GM19043 (cell line): ENCODE data around the gene SLC39A11.
"Not testable (repeated sequence)": the region's sequence is repeated elsewhere in the genome, so short reads cannot be mapped to it uniquely, and the experiment has no call there.

Source experiments
- ATAC-seq: cut with Tn5 transposase; IDR thresholded peaks from one replicate; pipeline ENCODE4 v1.9.1; 2021; ENCODE audit warnings: low read depth; ENCODE audit not compliant: unreplicated experiment

Gene SLC39A11

DNA sequence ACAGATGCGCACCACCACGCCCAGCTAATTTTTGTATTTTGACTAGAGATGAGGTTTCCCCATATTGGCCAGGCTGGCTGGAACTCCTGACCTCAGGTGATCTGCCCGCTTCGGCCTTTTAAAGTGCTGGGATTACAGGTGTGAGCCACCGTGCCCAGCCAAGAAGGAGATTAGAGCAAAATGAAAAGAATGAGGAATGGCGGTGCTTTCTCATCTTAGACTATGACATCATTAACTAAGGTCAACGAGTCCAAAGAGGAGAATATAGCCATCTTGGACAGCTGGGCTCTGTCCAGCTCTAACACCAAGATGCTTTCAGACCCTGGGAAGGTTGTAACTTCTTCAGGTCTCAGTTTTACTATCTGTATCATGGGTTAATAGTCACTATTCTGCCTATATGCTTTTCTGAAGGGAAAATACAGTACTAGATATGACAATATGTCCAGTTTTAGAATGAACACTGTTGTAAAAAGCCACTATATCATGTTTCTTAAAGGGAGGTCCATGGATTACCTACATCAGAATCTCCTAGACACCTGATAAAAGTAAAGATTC, 76.7 kb downstream of the SLC39A11 start:
- ATAC-seq: no peak

DNA sequence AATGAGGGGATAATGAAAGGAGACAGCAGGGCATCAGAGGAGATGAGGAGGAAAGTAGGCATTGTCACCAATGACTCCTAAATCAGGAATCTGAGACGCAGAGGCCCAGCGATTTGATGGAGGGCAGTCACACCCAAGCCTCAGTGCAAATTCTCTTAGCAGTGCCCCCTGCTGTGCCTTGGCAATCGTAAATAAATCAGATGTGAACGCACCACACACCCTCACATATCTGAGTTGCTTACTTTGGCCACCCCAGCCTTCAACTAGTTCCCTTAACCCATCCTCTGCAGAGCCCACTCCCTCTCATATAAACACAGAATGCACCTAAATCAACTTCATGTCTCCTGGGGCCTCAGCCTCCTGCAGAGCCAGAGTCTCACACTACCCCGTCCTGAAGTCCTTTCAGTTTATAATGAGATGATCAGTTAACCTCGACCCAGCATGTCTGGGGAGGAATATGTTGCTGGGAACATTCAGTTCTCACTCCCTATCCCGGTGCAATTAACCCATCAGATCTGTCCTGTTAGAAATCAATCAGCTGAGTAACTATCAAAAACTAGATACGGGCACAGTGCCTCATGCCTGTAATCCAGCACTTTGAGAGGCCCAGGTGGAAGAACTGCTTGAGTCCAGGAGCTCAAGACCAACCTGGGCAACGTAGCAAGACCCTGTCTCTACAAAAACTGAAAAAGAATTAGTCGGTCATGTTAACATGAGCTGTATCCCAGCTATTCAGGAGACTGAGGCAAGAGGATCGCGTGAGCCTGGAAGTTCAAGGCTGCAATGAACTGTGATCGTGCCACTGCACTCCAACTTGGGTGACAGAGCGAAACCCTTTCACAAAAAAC, 78.4 kb downstream of the SLC39A11 start:
- ATAC-seq: no peak

DNA sequence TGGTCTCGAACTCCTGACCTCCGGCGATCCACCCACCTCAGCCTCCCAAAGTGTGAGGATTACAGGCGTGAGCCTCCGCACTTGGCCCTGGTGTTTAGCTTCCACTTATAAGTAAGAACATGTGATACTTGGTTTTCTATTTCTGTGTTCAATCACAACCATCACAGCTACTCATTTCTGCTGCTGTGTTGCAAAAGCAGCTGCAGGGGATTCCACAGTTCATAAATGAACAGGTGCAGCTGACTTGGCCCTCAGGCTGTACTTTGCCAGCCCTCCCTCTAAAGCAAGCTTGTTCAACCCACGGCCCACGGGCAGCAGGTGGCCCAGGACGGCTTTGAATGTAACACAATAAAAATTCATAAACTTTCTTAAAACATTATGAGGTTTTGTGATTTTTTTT, 79.2 kb downstream of the SLC39A11 start:
- ATAC-seq: peak; percentile 59

DNA sequence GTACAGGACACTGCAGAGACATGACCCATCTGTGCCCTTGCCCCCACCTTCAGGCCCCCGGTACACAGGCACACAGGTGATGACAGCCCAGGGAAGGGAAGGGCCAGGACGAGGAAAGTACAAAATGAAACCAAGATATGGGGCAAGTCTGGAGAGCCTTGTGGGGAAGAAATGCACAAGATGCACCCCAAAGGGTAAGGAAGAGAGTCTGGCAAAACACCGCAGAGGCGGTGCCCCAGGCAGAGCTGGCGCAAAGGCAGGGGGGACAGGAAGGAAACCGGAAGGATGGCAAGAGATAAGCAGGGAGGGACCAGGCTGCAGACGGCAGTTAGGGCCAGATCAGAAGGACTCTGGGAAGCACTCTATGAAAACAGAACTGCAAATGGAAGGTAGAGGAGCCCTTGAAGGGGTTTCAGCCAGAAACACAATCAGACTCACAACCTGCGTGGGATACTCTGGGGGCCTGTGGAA, 81.4 kb downstream of the SLC39A11 start:
- no peak for ATAC-seq

DNA sequence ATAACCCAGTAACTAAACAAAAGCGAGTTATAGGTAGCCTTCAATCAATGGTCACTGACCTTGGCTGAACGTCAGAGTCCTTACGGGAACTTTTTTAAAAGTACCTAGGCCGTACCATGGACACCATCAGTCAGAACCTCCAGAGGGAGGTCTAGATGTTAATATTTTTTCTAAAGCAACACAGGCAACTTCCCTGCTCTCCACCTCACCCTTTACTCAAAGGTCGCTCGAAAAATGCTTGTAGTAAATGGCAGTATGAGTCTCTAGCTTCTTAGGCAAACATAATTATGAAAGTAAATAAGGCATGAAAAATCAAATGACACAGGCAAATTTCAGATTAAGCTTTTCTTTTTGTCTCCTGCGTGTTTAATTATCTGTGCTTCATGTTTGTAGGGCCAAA, 82.1 kb downstream of the SLC39A11 start:
- ATAC-seq: no peak

DNA sequence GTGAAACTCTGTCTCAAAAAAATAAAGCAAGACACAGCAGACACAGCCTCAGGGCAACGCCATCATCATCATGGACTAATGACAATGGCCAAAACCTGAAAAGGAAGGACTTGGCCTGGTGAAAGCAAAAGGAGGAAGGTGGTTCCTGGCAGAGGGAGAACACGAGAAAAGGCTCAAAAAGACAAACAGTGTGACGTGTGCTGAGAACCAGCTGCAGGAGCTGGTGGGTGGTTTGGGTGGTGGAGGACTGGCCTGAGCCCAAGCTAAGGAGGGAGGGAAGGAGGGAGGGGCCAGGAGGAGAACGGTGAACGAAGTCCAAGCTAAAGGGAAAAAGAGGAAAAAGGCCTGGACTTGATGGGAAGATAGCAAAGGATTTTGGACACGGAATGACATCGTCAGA, 85.1 kb downstream of the SLC39A11 start:
- no peak for ATAC-seq

DNA sequence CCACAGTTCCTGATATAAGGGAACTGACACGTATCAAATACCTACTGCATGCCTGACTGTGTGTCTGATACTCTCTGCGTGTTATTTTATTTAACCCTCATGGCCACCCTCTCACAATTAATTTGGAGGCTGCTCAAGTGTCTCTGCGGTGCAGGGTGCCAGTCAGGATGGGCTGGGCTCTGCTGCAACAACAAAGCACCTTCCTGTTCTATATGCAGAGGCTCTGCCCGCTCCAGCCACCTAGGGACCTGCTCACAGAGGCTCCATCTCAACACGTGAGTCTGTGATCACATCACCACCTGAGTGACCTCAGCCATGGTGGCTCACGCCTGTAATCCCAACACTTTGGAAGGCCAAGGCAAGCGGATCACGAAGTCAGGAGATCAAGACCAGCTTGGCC, 87.1 kb downstream of the SLC39A11 start:
- ATAC-seq: no peak

DNA sequence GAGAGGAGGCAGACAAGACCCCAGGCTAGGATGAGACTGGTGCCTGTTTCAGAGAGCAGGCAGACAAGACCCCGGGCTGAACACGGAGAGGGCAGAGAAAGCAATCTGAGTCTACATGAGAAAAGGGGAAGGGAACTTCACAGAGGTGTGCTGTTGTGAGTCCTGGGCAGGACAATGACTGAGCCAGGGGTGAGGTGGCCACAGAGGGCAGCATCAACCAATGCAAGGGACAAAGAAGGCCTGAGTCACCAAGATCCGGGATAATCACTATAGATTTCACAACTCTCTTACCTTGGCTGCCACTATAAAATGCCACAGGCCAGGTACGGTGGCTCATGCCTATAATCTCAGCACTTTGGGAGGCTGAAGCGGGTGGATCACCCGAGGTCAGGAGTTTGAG, 89.0 kb downstream of the SLC39A11 start:
- no peak for ATAC-seq

DNA sequence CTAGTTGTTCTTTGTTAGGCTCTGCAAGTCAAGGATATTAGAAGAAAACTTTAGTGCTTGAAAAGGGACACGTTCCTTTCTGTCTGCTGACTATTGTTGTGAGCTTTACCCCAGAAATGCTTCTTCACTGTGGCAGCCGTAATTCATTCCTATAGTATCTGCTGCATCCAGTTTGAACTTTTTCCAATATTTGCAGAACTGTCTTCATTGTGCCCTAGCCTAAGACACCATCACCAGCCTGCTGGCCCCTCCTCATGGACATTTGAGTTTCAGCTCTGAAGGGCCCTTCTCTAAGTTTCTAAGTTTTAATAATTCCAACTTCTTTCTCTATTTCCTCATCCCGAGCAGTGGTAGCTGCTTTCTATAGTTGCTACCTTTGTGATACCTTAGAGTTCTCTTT, 91.7 kb downstream of the SLC39A11 start:
- no peak for ATAC-seq

DNA sequence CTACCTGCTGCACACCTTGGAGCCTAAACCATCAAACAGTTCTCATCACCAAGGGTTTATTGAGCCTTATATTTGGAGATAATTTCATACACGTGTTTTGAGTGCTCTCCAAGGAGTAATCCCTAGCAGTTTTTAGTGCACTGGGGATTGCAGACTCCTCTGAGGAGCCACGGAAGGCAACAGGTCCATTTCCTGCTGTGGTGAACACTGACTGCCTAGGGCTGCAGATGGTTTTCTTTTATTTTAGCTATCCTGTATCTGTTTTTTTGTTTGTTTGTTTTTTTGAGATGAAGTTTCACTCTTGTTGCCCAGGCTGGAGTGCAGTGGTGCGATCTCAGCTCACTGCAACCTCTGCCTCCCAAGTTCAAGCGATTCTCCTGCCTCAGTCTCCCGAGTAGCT, 93.0 kb downstream of the SLC39A11 start:
- ATAC-seq: not testable (repeated sequence)

DNA sequence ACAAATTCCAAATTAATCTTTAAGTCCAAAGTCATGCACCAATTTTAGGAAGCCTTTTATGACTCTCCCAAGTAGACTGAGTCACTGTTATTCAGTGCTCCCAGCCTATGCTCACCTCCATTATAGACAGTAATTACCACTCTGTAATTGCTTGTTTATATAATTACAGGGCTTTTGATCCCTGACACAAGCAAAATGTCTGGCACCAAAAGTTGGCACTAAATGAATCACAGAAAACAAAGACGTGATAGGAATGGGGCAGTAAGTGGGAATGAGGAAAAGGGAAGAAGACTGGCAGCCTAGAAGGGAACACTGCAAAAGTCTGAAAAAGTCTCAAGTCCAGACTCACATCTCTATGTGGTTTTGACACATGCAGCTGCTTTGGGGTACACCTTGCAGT, 94.1 kb downstream of the SLC39A11 start:
- ATAC-seq: no peak

DNA sequence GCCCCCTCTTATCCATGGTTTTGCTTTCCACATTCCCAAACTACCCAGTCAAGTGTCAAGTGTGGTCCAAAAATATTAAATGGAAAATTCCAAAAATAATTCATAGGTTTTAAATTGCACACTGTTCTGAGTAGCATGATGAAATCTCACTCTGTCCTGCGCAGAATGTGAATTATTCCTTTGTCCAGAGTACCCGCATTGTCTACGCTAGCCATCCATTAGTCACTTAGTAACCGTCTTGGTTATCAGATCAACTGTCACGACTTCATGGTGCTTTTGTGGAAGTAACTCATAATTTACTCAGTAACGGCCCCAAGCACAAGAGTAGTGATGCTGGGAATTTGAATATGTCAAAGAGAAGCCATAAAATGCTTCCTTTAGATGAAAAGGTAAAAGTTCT, 94.9 kb downstream of the SLC39A11 start:
- ATAC-seq: no peak

DNA sequence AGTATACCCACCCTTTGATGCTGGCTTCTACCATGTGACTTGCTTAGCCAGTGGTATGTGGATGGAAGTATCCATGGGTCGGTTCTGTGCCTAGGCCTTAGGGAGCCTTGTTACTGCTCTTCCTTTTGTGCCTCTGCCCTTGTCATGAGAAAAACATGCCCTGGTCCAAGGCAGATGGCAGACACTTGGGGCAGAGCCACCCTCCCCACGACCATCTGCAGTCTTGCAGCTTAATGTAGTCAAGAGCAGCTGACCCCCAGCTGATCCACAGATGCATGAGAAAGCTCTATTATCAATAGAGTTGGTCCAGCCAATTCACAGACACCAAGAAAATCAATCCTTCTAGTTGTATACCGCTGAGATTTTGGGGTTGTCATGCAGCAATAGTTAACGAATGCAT, 95.7 kb downstream of the SLC39A11 start:
- ATAC-seq: no peak

DNA sequence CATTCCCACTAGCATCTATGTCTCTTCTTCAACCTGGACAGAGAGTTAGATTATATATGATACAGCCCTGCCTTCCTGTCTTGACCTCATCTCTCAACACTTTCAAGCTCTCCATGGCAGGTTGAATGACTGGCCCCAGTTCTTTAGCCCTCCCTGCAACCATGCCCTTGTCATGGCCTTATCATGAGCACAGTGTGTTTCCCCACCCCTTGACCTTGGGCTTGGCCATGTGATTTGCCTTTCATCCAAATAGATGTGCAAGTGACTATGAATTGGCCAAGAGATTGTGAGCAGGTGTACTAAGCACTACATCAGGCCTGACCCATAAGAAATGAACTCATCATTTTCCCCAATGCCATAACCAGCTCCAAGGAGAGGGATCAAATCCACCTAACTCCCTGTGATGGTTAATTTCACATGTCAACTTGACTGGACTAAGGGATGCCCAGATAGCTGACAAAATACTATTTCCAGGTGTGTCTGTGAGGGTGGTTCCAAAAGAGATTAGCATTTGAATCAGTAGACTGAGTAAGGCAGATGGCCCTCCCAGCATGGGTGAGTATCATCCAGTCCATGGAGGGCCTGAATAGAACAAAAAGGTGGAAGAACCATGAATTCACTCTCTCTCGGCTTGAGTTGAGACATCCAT, 97.4 kb downstream of the SLC39A11 start:
- ATAC-seq: no peak

DNA sequence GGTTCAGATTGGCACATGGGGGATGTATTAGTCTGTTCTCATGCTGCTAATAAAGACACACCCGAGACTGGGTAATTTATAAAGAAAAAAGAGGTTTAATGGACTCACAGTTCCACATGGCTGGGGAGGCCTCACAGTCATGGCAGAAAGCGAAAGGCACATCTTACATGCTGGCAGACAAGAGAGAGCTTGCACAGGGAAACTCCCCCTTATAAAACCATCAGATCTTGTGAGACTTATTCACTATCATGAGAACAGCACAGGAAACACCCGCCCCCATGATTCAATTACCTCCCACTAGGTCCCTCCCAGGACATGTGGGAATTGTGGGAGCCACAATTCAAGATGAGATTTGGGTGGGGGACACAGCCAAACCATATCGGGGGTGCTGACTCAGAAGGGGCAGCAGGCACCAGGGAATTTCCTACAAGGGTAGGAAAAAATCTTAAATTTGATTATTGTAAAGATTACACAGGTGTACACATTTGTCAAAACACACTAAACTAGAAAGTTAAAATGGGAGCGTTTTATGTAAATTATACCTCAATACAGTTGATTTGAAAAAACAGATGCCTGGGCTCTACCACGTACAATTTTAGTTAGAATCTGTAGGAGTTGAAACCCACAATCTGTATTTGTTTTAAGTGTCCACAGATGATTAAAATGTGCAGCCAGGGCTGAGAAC, 99.6 kb downstream of the SLC39A11 start:
- not testable (repeated sequence) for ATAC-seq

DNA sequence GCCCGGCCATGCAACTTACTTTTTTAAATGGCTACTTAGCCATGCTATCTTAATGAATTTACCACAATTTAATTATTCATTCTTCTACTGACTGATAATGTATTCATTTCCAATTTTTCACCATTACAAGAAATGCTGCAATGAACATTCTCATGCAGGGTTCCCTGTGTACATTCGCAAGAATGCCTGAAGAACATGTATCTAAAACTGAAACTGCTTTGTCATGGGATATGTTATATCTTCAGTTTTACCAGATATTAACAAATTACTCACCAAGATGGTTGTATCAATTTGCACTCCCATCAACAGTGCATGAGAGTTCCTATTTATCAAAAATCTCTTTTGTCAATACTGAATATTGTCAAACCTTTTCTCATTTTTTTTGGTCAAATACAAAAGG, 100.8 kb downstream of the SLC39A11 start:
- ATAC-seq: no peak

DNA sequence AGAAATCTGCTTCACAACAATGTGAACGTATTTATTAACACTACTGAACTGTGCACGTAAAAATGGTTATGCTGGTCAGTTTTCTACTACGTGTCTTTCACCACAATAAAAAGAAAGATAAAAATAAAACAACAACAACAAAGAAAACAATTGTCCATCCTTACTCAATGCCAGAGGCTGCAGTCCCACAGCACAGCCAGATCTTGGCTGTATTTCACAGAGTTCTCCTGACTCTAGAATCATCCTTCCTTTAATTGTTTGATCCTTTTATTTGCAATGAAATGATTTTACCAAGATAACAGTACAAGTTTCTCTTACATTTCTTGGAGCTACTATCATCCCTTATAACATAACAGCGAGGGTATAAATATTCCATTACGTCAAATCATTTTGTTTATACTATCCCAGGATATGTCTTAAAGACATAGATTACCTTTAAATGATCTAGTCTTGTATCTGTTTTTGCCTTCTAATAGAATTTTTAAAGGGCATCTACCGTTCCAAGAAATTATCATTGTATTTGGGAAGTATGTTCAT, 103.3 kb downstream of the SLC39A11 start:
- no peak for ATAC-seq

DNA sequence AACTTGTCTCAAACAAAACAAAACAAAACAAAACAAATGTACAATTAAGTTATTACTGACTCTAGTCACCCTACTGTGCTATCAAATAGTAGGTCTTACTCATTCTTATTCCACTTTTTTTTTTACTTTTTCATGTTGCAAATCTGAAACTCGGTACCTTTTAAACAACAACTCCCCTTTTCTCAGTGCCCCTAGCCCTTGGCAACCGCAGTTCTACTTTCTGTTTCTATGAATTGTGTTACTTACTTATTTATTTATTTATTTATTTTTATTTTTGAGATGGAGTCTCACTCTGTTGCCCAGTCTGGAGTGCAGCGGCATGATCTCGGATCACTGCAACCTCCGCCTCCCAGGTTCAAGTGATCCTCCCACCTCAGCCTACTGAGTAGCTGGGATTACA, 104.0 kb downstream of the SLC39A11 start:
- ATAC-seq: no peak

DNA sequence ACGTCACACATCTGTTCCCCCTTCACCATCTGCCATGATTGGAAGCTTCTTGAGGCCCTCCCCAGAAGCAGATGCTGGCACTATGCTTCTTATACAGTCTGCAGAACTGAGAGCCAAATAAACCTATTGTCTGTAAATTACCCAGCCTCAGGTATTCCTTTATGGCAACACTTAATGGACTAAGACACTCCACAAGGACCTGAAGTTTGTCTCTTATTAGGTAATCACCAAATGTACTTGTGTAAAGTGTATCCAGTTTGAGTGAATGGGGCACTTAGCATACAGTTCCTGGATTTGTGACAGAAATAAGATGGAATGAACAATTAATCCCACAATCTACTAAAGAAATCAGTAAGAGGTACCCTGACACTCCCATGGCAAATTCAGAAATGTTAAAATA, 105.3 kb downstream of the SLC39A11 start:
- no peak for ATAC-seq

DNA sequence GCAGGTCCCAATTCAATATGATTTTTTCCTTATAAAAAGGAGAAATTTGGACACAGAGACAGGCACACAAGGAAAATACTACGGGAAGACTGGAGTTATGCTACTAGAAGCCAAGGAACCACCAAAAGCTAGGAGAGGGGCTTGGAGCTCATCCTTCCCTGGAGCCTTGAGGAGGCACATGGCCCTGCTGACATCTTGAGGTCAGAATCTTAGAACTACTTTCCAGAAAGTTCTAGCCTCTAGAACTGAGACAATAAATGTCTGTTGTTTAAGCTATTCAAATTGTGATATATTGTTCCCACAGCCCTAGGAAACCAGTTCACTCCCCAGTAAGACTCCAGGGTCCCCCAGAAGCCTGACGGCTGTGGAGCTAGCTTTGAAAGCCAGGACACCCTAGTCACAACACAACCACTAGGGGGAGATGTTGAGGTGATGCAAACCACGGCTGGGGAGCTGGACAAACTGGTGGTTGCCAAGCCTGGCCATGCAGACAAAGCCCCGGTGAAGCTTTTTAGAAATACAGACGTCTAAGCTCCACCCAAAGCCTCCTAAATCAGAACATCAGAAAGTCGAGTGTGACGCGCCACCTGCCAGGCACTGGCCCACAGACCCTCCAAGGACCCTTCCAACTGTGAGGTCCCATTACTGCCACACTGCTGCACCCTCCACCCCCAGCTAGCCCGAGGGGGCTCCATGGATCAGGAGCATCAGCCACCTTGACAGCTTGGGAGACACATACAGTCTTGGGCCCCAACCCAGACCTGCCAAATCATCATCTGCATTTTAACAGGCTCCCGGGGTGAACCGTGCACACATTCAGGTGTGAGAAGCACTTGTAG, 106.4 kb downstream of the SLC39A11 start:
- ATAC-seq: peak; percentile 68
